GM18870 (cell line): Measurements from ENCODE around the gene GGACT.
"Not testable (repeated sequence)": the region's sequence is repeated elsewhere in the genome, so short reads cannot be mapped to it uniquely, and the experiment has no call there.

Experiments
- ATAC-seq: cut with Tn5 transposase; IDR thresholded peaks from one replicate; pipeline ENCODE4 v1.9.1; 2021; ENCODE audit warnings: moderate library complexity; ENCODE audit not compliant: unreplicated experiment

The GGACT gene

DNA sequence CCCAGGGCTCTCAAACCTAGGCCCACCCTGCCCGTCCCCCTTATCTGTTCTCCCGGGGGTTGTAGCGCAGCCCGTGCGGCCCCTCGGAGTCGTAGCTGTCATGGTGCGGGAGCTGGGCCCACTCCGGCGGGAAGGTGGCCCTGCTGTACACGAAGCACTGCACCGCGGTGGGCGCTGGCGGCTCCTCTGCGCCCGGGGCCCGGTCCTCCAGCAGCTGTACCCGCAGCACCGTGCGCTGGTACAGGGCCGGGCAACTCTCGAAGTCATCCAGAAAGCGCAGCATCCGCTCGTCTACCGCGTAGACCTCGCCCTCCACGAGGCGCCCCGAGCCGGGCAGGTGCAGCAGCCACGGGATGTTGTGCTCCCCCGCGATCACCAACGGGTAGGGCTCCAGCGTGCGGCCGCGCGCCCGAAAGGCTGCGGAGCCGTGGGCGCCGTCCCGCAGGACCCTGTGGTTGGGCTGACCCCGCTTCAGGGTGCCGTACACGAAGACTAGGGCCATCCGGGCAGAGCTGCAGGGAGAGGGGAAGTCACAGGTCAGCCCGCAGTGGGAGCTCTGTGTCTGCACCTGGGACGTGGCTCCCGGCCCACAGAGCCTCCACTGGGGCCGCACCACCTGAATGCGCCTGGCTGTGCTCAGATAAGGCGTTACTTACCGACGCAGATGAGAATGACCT, 56.4 kb downstream of the GGACT start:
- no peak for ATAC-seq

DNA sequence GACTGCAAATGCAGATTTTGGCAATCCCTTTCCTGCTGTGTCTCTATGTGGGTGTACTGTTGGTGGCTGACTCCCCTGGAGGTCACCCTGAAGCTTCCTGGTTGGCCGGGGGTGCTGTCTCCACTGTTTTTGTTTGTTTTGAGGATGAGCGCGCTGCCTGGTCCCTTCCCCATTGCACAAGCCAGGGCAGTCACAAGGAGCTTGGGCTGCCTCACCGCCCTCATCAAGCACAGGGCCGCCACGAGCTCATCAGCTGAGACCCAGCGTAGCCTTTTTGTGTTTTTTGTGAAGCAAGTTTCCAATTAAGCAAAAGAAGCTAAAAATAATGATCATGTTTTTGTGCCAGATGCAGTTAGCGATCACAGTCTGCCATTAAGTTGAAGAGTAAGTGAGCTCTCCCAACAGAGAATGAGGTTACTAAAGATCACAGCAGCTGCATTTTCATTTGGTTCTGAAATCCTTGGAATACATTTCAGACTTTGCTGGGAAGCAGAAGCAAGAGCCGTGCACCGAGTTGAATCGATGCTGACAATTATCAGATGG, 57.8 kb downstream of the GGACT start:
- ATAC-seq: no peak

DNA sequence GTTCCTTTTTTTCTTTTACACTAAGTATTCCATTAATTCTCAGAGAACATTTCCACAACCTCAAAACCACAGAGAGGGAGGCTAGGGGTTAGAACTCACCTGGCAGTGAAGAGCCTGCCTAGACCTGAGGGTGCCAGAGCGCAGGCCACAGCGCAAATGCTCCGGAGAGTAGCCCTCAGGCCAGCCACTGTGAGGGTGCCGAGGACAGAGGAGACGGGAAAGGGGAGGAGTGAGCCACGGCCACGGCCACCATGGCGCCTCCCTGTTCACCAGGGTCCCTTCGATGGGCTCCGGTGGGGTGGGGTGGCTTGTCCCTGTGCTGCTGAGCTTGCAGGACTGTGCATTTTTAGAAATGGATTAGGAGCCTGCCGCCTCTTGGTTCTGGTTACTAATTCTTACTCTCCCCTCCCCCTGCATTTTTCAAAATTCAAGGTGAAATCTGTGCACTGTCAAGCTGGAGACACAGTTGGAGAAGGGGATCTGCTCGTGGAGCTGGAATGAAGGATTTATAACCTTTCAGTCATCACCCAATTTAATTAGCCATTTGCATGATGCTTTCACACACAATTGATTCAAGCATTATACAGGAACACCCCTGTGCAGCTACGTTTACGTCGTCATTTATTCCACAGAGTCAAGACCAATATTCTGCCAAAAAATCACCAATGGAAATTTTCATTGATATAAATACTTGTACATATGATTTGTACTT, 58.8 kb downstream of the GGACT start:
- no peak for ATAC-seq

DNA sequence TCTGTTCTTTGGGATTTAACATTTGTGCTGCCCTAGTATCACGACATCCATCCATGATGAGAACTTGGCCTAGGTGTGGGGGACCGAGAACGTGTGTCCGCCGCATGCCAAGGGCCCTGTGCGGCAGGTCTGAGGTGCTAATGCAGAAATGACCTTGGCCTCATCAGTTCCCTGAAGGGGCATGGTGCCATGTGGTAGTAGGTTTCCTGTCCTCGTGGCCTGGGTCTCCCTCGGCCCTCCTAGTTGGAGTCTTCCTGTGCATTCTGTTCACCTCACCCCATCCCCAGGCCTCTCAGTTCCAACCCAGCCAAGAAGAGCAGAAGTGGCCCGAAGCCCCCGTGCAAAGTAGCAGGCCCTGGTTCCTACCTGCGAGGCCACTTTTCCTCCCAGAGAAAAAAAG, 59.8 kb downstream of the GGACT start:
- ATAC-seq: no peak

DNA sequence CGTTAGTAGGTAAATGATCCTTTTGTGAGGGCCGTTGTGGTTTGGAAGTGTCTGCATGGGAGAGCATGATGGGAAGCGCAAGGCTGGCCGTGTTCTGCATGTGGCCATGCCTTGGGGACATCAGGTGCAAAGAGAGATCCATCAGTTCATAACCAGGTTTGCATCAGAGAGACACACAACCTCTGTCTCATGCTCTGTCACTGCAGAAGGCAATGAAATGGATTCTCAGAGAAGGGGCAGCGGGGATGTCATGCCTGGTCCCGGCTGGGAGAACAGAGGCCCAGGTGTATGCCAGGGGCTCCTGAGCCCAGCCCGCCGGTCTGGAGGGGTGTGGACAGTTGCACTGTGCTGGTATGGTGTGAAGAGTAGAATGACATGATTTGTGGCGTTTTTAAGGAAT, 60.2 kb downstream of the GGACT start:
- no peak for ATAC-seq

DNA sequence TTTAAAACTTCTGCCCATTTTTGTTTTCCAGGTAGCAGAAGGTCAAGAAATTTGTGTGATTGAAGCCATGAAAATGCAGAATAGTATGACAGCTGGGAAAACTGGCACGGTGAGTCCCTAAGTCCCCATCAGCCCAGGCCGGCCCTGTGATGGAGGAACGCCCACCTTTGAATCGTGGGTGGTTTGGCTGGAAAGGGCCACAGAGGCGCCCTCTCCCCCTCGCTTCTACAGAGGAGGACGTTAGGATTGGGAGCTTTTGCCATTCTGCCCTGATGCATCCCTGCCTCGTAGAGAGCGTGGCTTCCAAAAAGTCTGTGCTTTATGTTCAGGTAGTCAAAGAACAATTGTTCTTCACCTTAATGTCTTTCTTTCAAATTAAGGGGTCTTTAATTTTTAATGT, 60.9 kb downstream of the GGACT start:
- ATAC-seq: no peak

DNA sequence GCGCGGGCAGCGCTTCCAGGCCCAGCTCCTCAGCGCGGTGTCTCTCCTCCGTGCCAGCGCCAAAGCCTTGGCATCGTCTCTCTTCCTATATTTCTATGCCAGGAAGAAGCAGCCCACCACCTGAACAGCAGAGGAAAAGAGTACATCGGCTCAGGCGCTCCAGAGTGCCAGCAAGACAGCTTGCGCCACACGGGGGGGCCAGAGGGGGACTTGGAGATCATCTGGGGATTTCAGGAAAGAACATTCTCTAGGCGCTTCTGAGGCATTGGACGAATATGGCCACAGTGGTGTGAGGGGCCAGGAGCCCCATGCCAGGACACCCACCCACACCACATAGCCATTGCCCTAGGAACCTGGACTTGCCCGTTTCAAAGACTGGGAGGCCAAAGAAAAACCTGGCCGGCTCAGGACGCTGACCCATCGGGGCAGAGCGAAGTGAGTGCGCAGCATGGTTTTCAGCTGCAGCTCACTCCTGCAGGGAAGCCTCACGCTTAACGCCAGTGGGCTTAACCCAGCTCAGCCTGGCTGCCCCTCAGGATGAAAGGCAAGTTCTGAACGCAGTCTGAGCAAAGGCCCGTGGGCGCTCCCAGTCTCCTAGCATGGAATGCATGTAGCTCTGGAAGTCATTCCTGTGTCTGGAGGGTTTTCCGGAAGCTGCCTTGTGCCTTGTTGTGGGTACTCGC, 62.1 kb downstream of the GGACT start:
- no peak for ATAC-seq

DNA sequence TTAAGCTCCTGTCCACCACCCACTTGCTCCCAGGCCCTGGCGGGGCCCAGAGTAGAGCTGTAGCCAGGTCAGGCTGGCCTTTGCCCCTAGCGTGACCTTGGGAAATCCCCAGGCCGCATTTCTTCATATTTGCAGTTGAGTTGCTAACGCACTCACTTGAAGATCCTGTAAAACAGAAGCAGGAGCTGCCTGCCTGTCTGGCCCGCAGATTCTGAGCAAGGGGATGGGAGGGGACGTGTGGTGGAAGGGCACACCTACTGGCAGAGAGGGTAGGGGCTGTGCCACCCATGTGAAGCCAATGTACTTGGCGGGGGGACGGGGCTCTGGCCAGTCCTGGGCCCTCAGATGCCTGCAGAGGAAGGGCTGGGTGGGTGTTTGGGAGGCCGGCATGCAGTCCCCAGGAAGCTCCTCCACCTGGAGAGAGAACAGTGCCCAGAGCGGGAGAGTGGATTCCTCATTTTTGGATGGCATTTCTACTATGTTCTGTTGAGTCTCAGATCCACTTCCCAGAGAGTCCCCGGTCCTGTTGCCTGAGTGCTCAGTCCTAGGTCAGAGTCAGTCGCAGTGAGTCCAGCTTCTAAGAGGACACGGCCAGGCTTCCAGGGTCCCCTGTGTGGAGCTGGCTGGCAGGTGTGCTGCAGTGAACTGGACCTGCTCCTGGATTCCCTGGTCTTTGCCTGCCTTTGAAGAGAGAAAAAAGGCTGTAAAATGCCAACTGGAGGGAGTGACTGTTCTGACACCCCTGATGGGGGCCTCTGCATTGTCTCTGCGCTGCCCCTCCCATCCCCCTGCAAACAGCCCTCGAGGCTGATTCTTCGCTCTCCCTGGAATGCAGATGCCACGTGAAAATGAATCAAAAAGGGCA, 62.9 kb downstream of the GGACT start:
- no peak for ATAC-seq

DNA sequence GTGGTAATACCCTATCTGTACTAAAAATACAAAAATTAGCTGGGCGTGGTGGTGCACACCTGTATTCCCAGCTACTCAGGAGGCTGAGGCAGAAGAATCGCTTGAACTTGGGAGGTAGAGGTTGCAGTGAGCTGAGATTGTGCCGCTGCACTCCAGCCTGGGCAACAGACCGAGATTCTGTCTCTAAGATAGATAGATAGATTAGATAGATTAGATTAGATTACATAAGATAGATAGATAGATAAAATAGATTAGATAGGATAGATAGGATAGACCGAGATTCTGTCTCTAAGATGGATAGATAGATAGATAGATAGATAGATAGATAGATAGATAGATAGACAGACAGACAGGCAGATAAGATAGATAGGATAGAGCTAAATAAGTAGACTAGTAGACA, 63.9 kb downstream of the GGACT start:
- not testable (repeated sequence) for ATAC-seq

DNA sequence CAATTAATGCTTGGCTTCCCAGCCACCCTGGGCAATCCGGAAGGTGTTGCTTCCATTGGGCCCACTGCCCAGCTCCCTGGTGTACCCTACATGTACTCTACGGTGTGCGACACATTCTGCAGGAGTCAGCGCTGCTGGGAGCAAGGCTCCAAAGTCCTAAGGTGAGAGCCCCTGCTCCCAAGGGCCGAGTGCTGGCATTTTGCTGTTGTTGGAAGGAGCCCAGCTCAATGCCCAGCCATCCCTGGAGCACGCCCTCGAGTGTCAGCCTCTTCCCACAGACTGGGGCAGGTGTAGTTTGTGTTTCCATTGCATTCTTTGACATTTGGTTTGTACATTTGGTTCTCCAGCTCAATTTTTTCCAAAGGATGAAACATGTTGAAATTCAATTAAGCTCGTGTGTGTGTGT, 64.6 kb downstream of the GGACT start:
- no peak for ATAC-seq

DNA sequence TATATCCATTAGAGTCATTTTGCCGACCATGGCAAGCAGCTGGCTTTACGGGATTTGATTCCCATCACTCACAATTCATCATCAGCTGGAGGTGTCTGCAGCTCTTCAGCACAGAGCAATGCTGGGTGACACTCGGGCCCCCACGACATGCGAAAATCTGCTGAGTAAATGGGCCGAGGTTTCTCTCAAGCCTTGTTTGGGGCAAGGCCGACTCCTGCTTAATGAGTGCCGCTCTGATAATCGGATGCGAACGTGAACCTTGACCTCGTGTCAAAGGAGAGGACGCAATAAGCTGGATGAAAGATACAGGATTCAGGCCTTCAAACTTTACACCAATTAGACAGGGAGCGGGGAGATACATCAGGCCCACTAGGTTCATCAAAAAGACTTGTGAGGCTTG, 65.2 kb downstream of the GGACT start:
- no peak for ATAC-seq

DNA sequence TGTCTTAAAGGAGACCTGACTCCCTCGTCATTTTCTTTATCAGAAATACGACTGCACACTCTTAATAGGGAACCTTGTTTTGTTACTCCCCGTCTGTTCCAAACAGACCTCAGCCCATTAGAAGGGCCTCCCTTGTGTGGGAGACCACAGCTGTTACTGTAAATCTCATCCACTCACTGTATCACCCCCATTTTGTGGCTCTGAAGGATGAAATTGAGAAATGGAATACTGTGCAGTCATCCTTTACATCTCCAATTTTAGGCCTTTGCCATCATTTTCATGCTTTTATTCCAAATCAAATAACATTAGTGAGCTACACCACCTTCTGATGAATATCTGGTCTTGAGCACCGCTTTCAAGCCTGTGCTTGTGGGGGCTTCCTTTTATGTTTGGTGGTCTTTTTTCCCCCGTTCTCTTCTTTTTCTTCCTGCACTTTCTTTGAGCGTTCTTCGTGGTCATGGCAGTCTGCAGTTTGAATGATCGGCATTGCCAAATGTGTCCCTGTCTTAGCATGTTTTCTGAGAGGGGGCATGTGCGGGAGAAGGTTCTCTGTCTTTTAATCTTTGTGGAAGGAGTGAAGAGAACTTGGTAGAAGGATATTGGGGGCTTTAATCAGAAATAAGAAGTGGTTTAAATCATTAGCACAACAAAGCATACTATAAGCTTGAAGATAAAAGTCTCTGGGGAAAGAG, 65.8 kb downstream of the GGACT start:
- ATAC-seq: no peak

DNA sequence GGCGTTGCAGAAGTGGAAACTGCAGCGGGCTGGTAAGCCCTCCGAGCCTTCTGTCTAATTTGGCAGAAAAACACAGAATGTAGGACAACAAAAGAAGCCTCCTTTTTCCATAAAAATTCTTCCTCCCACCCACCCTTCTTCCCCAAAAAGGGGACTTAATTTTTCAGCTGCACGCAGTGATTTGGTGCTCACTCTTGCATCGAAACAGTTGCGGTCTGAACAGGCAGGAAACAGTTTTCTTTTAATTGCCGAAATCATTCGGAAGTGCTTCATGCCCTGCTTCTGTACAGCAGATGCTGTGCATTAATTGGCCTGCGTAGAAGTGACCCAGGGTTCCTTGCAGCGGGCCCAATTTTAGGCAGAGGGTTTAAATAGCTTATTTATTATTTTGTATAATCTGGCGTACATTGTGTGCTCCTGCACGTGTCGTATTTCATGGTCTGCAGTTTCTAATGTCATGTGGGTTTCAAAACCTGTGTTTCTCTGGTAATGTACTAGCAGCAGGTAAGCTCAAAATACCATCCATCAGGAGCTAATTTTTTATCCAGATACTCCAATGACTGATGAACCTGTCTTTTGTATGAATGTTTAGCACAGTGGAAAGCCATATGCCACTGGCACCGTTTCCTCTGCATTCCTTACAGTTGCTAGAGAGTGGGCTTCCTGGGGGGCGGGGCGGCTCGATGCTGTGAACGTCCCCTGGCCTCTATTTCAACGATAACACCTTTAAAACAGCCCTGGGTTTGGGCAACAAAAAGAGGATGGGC, 66.6 kb downstream of the GGACT start:
- no peak for ATAC-seq

DNA sequence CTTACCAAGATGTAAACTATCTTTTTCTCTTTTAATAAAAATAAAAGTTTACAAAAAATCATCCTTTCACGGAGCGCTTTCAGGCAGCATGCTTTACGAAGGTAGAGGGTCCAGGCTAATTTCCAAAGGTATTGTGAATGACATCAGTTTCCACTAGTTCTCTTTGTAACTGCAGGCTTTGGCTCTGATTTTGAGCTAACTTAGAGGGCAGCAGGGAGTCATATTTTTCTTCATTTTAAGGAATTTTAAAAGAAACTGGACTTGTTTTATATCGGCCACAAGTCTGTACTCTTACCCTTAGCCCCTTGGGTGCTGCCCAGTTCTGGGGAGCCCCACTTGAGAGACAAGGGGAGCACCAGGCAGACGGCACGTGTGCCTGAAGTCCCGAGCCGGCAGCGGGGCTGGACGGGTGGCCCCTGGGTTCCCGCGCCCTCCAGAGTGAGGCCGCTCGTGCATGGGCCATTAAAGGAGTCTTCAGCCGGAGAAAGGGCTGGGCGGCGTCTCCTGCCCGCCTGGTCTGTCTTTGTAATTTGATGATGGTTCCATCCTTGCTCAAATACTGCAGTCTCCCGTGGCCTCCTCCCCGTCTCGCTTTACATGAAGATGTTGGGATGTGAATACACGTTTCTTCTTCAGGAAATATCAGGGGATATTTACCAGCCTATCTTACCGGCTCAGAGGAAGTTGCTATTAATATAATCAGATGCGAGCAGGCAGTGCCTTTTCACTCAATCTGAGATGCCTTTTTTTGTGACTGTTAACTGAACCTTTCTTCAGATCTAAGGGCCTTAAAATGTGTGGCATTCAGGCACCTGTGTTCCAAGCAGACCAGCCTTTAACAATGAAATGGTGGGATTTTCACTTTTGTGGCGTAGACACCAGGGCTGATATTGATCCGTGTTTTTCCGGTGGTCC, 67.4 kb downstream of the GGACT start:
- no peak for ATAC-seq

DNA sequence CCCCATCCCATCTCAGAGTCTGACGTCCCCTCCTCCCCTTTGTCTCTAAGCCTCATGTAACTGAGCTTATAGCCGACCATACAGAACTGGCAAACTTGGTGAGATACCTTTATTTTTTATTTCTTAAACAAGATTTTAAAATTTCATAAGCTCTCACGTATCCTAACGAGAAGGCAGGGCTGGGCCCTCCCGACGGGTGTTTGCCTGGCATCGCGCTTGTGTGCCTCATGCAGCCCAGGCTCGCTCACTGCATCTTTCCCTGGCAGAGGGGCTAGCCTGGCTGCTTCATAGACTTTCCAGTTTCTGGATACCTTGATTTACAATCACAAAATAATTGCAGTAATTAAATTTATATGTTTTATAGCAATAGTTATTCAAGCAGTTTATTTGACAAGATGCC, 69.0 kb downstream of the GGACT start:
- ATAC-seq: no peak

DNA sequence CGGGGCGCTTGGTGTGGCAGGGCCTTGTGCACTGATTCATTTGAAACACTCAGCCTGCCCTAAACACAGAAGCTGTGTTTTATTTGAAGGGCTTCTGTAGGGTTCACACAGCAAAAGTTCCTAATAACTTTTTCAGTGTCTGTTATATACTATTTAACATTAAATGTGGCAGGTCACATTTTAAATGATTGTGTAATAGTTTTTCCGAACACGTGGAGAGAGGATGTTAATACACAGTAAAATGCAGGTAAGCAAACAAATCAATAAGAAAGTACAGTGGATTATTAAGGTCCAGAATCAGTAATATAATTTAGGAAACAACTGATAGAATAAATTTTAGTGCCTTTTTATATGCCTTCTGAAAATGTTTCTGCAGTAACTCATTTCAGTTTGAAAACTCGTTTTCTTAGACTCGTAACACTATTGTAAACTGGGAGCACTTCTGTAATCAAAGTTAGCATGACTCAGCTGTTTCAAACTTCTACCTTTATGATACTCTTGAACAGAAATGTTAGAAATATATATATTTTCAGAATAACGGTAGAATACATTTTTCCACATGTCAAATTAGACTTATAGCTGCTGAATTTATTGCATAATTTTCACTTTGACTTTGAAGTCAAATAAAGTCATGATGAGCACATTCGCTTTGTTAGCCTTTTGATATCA, 70.1 kb downstream of the GGACT start:
- ATAC-seq: no peak

DNA sequence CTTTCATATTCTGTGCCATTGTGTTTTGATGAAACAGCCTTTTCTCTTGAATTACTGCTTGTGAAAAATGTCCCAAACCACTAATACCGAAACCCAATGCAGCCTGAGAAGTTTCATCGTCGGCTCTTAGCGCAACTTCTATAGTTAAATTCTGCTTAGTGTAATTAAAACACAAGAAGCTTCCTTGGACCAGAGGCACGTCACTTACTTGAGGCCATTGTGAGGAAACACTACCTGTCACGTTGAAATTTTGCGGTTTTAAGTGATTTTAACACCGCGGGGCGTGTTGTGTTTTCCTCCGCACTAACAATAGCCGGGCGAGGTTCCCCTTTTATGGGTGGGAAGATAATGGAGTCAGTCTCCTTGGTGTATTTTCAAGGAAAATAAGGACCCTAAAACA, 70.9 kb downstream of the GGACT start:
- ATAC-seq: no peak

DNA sequence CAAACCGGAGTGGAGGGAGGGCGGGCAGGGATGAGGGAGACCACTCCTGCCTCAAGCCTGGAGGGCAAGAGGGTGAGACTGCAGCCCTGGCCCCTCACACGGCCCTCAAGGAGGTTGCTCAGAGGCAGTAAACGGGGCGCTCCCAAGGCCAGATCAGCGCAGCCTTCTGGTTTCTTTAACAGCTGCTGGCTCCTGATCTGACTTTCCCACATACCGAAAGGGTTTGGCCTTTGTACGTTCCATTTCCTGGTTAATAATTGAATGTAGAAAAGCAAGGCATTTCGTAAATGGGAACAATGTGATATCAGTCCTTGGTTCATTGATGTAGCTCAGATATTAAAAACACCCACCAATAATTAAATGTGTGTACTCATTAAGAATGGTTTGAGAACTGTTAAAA, 71.5 kb downstream of the GGACT start:
- no peak for ATAC-seq
